Common myeloid progenitor, CD34-positive (primary cell): ENCODE results near the gene TTC3.

Experiments
- CTCF ChIA-PET: fragments of 350-600 bp; sonication (Branson Sonifier 250); formaldehyde crosslinking; loops from one replicate; lab custom pipeline; 2021; ENCODE audit warnings: antibody characterized with exemption; lab: Charles Lee
- POLR2A ChIA-PET: fragments of 350-600 bp; sonication (Branson Sonifier 250); formaldehyde crosslinking; loops from one replicate; lab custom pipeline; 2021; ENCODE audit warnings: antibody characterized with exemption; lab: Charles Lee
- DNase-seq, 3 donors: peaks; one replicate each; pipeline versions ENCODE4 v3.0.0 to v3.0.0-alpha.2; 2013
- H3K27ac ChIP-seq, 2 experiments: 1 replicate in 1 of 2; 2 replicates in 1 of 2; pipeline ENCODE4 v1.7.0; 2013; ENCODE audit warnings: inconsistent platforms in 2 of 2, low read length in 2 of 2, mild to moderate bottlenecking in 2 of 2, low read depth in 1 of 2, moderate library complexity in 1 of 2; ENCODE audit not compliant: severe bottlenecking in 2 of 2, insufficient read depth in 1 of 2, poor library complexity in 1 of 2
- H3K27me3 ChIP-seq, 5 experiments: replicated peaks in 2 of 5; 1 replicate in 3 of 5; 2 replicates in 2 of 5; pipeline versions ENCODE4 v1.6.1 to v1.7.0; 2013; ENCODE audit warnings: low read length in 4 of 5, mild to moderate bottlenecking in 2 of 5, moderate library complexity in 2 of 5, inconsistent platforms in 1 of 5; ENCODE audit not compliant: insufficient read depth in 5 of 5, control insufficient read depth in 4 of 5
- H3K36me3 ChIP-seq, 4 experiments: 1 replicate in 2 of 4; 2 replicates in 2 of 4; pipeline versions ENCODE4 v1.6.1 to v1.7.0; 2013; ENCODE audit warnings: low read length in 3 of 4, control low read depth in 1 of 4, mild to moderate bottlenecking in 1 of 4; ENCODE audit not compliant: control insufficient read depth in 4 of 4, insufficient read depth in 4 of 4
- H3K4me1 ChIP-seq, 4 experiments: 1 replicate in 3 of 4; 2 replicates in 1 of 4; pipeline versions ENCODE4 v1.6.1 to v1.7.1; 2013; ENCODE audit warnings: low read length in 3 of 4, mild to moderate bottlenecking in 3 of 4, control low read depth in 1 of 4, inconsistent platforms in 1 of 4, moderate library complexity in 1 of 4; ENCODE audit not compliant: control insufficient read depth in 4 of 4, insufficient read depth in 4 of 4; ENCODE audit errors: control extremely low read depth in 1 of 4
- H3K4me3 ChIP-seq, 7 experiments: 1 replicate in 4 of 7; 2 replicates in 3 of 7; pipeline versions ENCODE4 v1.5.1 to v1.7.0; 2013; ENCODE audit warnings: mild to moderate bottlenecking in 7 of 7, low read length in 6 of 7, moderate library complexity in 6 of 7, inconsistent platforms in 2 of 7, low read depth in 2 of 7, control low read depth in 1 of 7; ENCODE audit not compliant: insufficient read depth in 4 of 7, control insufficient read depth in 1 of 7; ENCODE audit errors: extremely low read depth in 1 of 7
- H3K9me3 ChIP-seq, 5 experiments: 1 replicate in 4 of 5; 2 replicates in 1 of 5; pipeline versions ENCODE4 v1.6.1 to v1.7.1; 2013; ENCODE audit warnings: low read length in 4 of 5, mild to moderate bottlenecking in 2 of 5, inconsistent platforms in 1 of 5, low read depth in 1 of 5, moderate library complexity in 1 of 5; ENCODE audit not compliant: control insufficient read depth in 4 of 5, insufficient read depth in 2 of 5; ENCODE audit errors: control extremely low read depth in 1 of 5
- WGBS: methylation state at CpG from one replicate; pipeline ENCODE4 v1.1.5; 2013; ENCODE audit not compliant: insufficient coverage; 5-methylcytosine and 5-hydroxymethylcytosine counted together

TTC3 gene

GRCh38 chr21:37186983-37187382 is 113.9 kb downstream of the TTC3 start:
- Histone ChIP-seq H3K27me3 (no peaks in the 10 kb centered on the region), H3K27ac (no peak overlapping the region), H3K9me3 (no peaks in the 10 kb centered on the region), H3K4me3 (no peak overlapping the region), H3K4me1 (peaks cover 0 to 2% (median under 1%) of the 10 kb centered on the region in 4 experiments), H3K36me3 (peaks cover 15 to 64% (median 38%) of the 10 kb centered on the region in 4 experiments)
- ChIA-PET POLR2A (interaction anchor here (0.6 to 0.7 kb wide), 2 partner anchors 270 to 727 kb away, joined by 3 read pairs; no protein-coding TSS in a partner anchor), CTCF (interaction anchor here (1.9 kb wide), 1 partner anchor 10 kb away, joined by 5 read pairs; no protein-coding TSS in a partner anchor)
- DNase-seq, result peak in 2 of 3 donors; percentile 9 to 12
- no CpG with 5 or more reads among the region's 2 CpGs for WGBS

GRCh38 chr21:37188825-37189224 is 115.8 kb downstream of the TTC3 start:
- CTCF ChIA-PET, result interaction anchor here (1.8 kb wide), 1 partner anchor 22 kb away, joined by 5 read pairs; no protein-coding TSS in a partner anchor

GRCh38 chr21:37192019-37192418 is 119.0 kb downstream of the TTC3 start:
- H3K36me3 ChIP-seq, result peaks cover 5 to 93% (median 50%) of the 10 kb centered on the region in 4 experiments
- WGBS, result no CpG with 5 or more reads among the region's 2 CpGs
- DNase-seq, result no peak

More at GRCh38 chr21:37188825-37189224, 115.8 kb downstream of the TTC3 start:
- peaks cover 9 to 74% (median 39%) of the 10 kb centered on the region in 4 experiments for H3K36me3 ChIP-seq
- H3K27me3 ChIP-seq, result no peaks in the 10 kb centered on the region
- DNase-seq, result no peak
- no peaks in the 10 kb centered on the region for H3K9me3 ChIP-seq
- H3K27ac ChIP-seq, result no peak overlapping the region
- peaks cover 0 to 2% (median under 1%) of the 10 kb centered on the region in 4 experiments for H3K4me1 ChIP-seq
- no peak overlapping the region for H3K4me3 ChIP-seq
- 100% methylated on average over 1 of the region's 1 CpG for WGBS
- POLR2A ChIA-PET, result no interaction called here

GRCh38 chr21:37193006-37193405 is 120.0 kb downstream of the TTC3 start:
- POLR2A ChIA-PET, result interaction anchor here (0.7 kb wide), 1 partner anchor 358 kb away, joined by 3 read pairs; no protein-coding TSS in a partner anchor
- no peak overlapping the region for H3K27ac ChIP-seq

More at GRCh38 chr21:37192019-37192418, 119.0 kb downstream of the TTC3 start:
- Histone ChIP-seq H3K27ac (no peak overlapping the region), H3K4me3 (no peak overlapping the region), H3K27me3 (no peaks in the 10 kb centered on the region), H3K9me3 (no peaks in the 10 kb centered on the region), H3K4me1 (peaks cover 0 to under 1% (median 0%) of the 10 kb centered on the region in 4 experiments)
- ChIA-PET POLR2A (no interaction called here), CTCF (no interaction called here)

GRCh38 chr21:37193676-37194075 is 120.6 kb downstream of the TTC3 start:
- 100% methylated on average over 4 of the region's 6 CpGs for WGBS
- Histone ChIP-seq H3K9me3 (no peaks in the 10 kb centered on the region), H3K36me3 (peaks cover 10 to 92% (median 46%) of the 10 kb centered on the region in 4 experiments), H3K27ac (no peak overlapping the region), H3K27me3 (no peaks in the 10 kb centered on the region), H3K4me3 (no peak overlapping the region), H3K4me1 (no peaks in the 10 kb centered on the region)
- CTCF ChIA-PET, result no interaction called here
- POLR2A ChIA-PET, result interaction anchor here (0.7 kb wide), 1 partner anchor 357 kb away, joined by 3 read pairs; no protein-coding TSS in a partner anchor
- no peak for DNase-seq

More at GRCh38 chr21:37193006-37193405, 120.0 kb downstream of the TTC3 start:
- Histone ChIP-seq H3K27me3 (no peaks in the 10 kb centered on the region), H3K9me3 (no peaks in the 10 kb centered on the region), H3K36me3 (peaks cover 7 to 92% (median 47%) of the 10 kb centered on the region in 4 experiments), H3K4me3 (no peak overlapping the region), H3K4me1 (no peaks in the 10 kb centered on the region)
- WGBS, result 72% methylated on average over 4 of the region's 4 CpGs
- CTCF ChIA-PET, result no interaction called here
- no peak for DNase-seq

GRCh38 chr21:37195059-37195458 is 122.0 kb downstream of the TTC3 start:
- no peak for DNase-seq
- Histone ChIP-seq H3K4me1 (no peaks in the 10 kb centered on the region), H3K4me3 (no peak overlapping the region), H3K27ac (no peak overlapping the region), H3K36me3 (peaks cover 11 to 92% (median 50%) of the 10 kb centered on the region in 4 experiments), H3K9me3 (no peaks in the 10 kb centered on the region), H3K27me3 (no peaks in the 10 kb centered on the region)
- POLR2A ChIA-PET, result no interaction called here
- CTCF ChIA-PET, result no interaction called here
- 100% methylated on average over 3 of the region's 3 CpGs for WGBS

- 98% methylated on average over 14 of the region's 15 CpGs for WGBS
- Histone ChIP-seq H3K27ac (no peak overlapping the region), H3K27me3 (no peaks in the 10 kb centered on the region), H3K36me3 (peaks cover 12 to 92% (median 54%) of the 10 kb centered on the region in 4 experiments), H3K4me1 (no peaks in the 10 kb centered on the region), H3K4me3 (no peak overlapping the region), H3K9me3 (no peaks in the 10 kb centered on the region)
- DNase-seq, result no peak
- CTCF ChIA-PET, result no interaction called here
- POLR2A ChIA-PET, result no interaction called here
Measured at GRCh38 chr21:37195610-37196009, 122.6 kb downstream of the TTC3 start.
